ENCODE data around the gene CTCF. TPM values are rescaled to one million over a fixed set of nuclear protein-coding genes. Genes with fewer than 3 reads are reported as not detected.

CTCF gene
- total and polyA plus RNA-seq, 10 of the 15 experiments (the other 5 are each of a cell fraction or from before 2014, with no cell fraction given): 9.1 to 55.0 (median 41.8) TPM

DNA sequence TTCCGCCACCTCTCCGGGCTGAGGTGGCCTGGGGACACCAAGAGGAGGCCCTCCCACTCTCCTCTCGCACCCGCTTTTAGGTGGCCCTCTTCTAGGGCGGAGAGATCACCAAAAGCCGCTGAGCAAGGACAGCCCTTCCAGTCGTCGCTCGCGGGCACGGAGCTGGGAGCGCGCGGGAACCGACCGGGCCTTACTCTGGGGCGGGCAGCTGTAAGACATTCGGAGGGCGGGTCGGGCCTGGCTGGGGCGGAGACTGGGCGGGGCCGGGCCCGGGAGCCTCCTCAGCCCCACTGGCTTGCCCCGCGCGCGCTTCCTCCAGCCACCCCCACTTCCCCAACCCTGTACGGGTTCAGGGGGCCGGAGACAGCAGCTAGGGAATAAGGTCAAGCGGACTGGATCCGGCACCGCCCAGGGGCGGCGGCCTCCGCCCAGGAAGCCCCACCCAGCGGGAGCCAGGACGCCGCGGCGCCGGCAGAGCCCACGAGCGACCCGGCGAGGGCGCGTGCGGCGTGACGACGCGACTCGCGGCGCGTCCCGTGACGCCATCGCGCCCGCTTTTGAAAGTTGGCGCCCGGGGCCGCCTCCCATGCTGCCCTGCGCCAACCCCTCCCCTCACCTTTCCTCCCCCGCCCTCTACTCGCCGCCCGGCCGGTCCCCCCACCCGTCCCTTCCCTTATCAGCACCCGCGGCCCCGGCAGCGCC, 351 bp upstream of the CTCF start (continued):
- no peak for TF ChIP-seq BCL11A (IDR thresholded peaks at IDR 0.05; ENCODE audit: low read depth, low read length)
- no peak for TF ChIP-seq CHD4 (IDR thresholded peaks at IDR 0.05)
- 0 out of 2 replicates have a peak, but pooled peaks have one; percentile 2 for TF ChIP-seq SMC3 (IDR thresholded peaks at IDR 0.05; ENCODE audit: borderline replicate concordance, low read length)
- no peak for TF ChIP-seq JUND (IDR thresholded peaks at IDR 0.05; ENCODE audit: low read depth, low read length)
- TF ChIP-seq CEBPZ (IDR thresholded peaks at IDR 0.05; ENCODE audit: low read depth, low read length): no peak
- no peak for TF ChIP-seq IRF5 (IDR thresholded peaks at IDR 0.05; ENCODE audit: borderline replicate concordance)
- peak; percentile 10 for TF ChIP-seq MYC (IDR thresholded peaks at IDR 0.05; ENCODE audit: insufficient read depth, insufficient read length, insufficient replicate concordance, low read length, severe bottlenecking)
- TF ChIP-seq, protein P1, sequence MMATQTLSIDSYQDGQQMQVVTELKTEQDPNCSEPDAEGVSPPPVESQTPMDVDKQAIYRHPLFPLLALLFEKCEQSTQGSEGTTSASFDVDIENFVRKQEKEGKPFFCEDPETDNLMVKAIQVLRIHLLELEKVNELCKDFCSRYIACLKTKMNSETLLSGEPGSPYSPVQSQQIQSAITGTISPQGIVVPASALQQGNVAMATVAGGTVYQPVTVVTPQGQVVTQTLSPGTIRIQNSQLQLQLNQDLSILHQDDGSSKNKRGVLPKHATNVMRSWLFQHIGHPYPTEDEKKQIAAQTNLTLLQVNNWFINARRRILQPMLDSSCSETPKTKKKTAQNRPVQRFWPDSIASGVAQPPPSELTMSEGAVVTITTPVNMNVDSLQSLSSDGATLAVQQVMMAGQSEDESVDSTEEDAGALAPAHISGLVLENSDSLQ (IDR thresholded peaks at IDR 0.05): no peak
- TF ChIP-seq HDGF (IDR thresholded peaks at IDR 0.05): 0 out of 2 replicates have a peak, but pooled peaks have one; percentile 56
- TF ChIP-seq, protein P2, sequence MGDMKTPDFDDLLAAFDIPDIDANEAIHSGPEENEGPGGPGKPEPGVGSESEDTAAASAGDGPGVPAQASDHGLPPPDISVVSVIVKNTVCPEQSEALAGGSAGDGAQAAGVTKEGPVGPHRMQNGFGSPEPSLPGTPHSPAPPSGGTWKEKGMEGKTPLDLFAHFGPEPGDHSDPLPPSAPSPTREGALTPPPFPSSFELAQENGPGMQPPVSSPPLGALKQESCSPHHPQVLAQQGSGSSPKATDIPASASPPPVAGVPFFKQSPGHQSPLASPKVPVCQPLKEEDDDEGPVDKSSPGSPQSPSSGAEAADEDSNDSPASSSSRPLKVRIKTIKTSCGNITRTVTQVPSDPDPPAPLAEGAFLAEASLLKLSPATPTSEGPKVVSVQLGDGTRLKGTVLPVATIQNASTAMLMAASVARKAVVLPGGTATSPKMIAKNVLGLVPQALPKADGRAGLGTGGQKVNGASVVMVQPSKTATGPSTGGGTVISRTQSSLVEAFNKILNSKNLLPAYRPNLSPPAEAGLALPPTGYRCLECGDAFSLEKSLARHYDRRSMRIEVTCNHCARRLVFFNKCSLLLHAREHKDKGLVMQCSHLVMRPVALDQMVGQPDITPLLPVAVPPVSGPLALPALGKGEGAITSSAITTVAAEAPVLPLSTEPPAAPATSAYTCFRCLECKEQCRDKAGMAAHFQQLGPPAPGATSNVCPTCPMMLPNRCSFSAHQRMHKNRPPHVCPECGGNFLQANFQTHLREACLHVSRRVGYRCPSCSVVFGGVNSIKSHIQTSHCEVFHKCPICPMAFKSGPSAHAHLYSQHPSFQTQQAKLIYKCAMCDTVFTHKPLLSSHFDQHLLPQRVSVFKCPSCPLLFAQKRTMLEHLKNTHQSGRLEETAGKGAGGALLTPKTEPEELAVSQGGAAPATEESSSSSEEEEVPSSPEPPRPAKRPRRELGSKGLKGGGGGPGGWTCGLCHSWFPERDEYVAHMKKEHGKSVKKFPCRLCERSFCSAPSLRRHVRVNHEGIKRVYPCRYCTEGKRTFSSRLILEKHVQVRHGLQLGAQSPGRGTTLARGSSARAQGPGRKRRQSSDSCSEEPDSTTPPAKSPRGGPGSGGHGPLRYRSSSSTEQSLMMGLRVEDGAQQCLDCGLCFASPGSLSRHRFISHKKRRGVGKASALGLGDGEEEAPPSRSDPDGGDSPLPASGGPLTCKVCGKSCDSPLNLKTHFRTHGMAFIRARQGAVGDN (IDR thresholded peaks at IDR 0.05): peak; percentile 71; the same call in 1 of the 2 replicates
- TF ChIP-seq NFYB (IDR thresholded peaks at IDR 0.05; ENCODE audit: insufficient read depth, low read depth, low read length): peak; percentile 10; the same call in 1 of the 2 replicates
- TF ChIP-seq YBX1 (IDR thresholded peaks at IDR 0.05): no peak
- TF ChIP-seq HDAC6 (IDR thresholded peaks at IDR 0.05; ENCODE audit: unreplicated experiment): no peak
- TF ChIP-seq E2F8 (IDR thresholded peaks at IDR 0.05; ENCODE audit: low read depth, partially characterized antibody): peak; percentile 34
- peak; percentile 36 for TF ChIP-seq RELA (IDR thresholded peaks at IDR 0.05; ENCODE audit: borderline replicate concordance, partially characterized antibody)
- TF ChIP-seq ZBED1 (IDR thresholded peaks at IDR 0.05; ENCODE audit: borderline replicate concordance): no peak
